H1 (cell line): ENCODE data around the gene COG7. TPM values are rescaled to one million over a fixed set of nuclear protein-coding genes. Genes with fewer than 3 reads are reported as not detected.

ENCODE experiments used
- CTCF ChIA-PET: fragments of 300-600 bp; sonication (Branson Sonifier 250); formaldehyde crosslinking; loops from one replicate; lab custom pipeline; 2021; ENCODE audit not compliant: partially characterized antibody; lab: Charles Lee
- POLR2A ChIA-PET: fragments of 300-600 bp; sonication (Branson Sonifier 250); formaldehyde crosslinking; loops from one replicate; lab custom pipeline; 2021; ENCODE audit warnings: inconsistent platforms; ENCODE audit not compliant: partially characterized antibody; lab: Charles Lee
- DNase-seq, 2 experiments: peaks; one replicate each; pipeline versions ENCODE4 v3.0.0 to v3.0.0-alpha.2; 2010 to 2022; ENCODE audit warnings: low spot score in 2 of 2, low read depth in 1 of 2, mixed read lengths in 1 of 2
- FAIRE-seq: peaks from 2 replicates; lab custom pipeline; 2011; peaks lifted over from hg19 to GRCh38; lab: Jason Lieb, UNC
- H2AFZ ChIP-seq: 2 replicates; pipeline ENCODE4 v1.8.1; 2012; ENCODE audit warnings: low read length, inconsistent platforms
- H2AK5ac ChIP-seq: 2 replicates; pipeline ENCODE4 v1.6.1; 2013; ENCODE audit warnings: low read depth, low read length
- H2BK120ac ChIP-seq: replicated peaks from 2 replicates; pipeline ENCODE3; 2013; ENCODE audit warnings: low read depth, low read length, inconsistent platforms
- H2BK12ac ChIP-seq: 2 replicates; pipeline ENCODE4 v1.6.1; 2013; ENCODE audit warnings: low read depth, low read length
- H2BK15ac ChIP-seq: 2 replicates; pipeline ENCODE4 v1.6.1; 2013; ENCODE audit warnings: low read length
- H2BK20ac ChIP-seq: 2 replicates; pipeline ENCODE4 v1.6.1; 2013; ENCODE audit warnings: low read length
- H2BK5ac ChIP-seq: 2 replicates; pipeline ENCODE4 v1.6.1; 2013; ENCODE audit warnings: low read depth, low read length
- H3K14ac ChIP-seq: 2 replicates; pipeline ENCODE4 v1.6.1; 2013; ENCODE audit warnings: inconsistent platforms; ENCODE audit not compliant: insufficient read length
- H3K18ac ChIP-seq: 2 replicates; pipeline ENCODE4 v1.6.1; 2013; ENCODE audit warnings: low read length; ENCODE audit errors: extremely low read depth
- H3K23ac ChIP-seq: 2 replicates; pipeline ENCODE4 v1.6.1; 2013; ENCODE audit warnings: inconsistent platforms; ENCODE audit not compliant: insufficient read length
- H3K23me2 ChIP-seq: 2 replicates; pipeline ENCODE4 v1.6.1; 2013; ENCODE audit warnings: low read depth, low read length
- H3K27ac ChIP-seq: 2 replicates; pipeline ENCODE4 v1.6.1; 2011; ENCODE audit warnings: low read depth, low read length, inconsistent platforms
- H3K27me3 ChIP-seq, 4 experiments: replicated peaks in 1 of 4; 1 replicate in 1 of 4; 2 replicates in 3 of 4; pipeline versions ENCODE4 v1.6.1 to v1.8.1; 2011 to 2013; ENCODE audit warnings: low read length in 3 of 4, mild to moderate bottlenecking in 3 of 4, inconsistent platforms in 2 of 4, mixed read lengths in 2 of 4, moderate library complexity in 1 of 4; ENCODE audit not compliant: control insufficient read depth in 3 of 4, insufficient read depth in 3 of 4; ENCODE audit errors: extremely low read depth in 1 of 4
- H3K36me3 ChIP-seq, 4 experiments: 2 replicates each; pipeline versions ENCODE4 v1.6.1 to v1.8.1; 2011 to 2013; ENCODE audit warnings: mild to moderate bottlenecking in 4 of 4, low read length in 3 of 4, moderate library complexity in 2 of 4, control low read depth in 1 of 4, inconsistent platforms in 1 of 4; ENCODE audit not compliant: insufficient read depth in 4 of 4, control insufficient read depth in 2 of 4
- H3K4ac ChIP-seq: replicated peaks from 2 replicates; pipeline ENCODE3; 2013; ENCODE audit warnings: low read length, low read depth, mixed read lengths, inconsistent platforms; ENCODE audit not compliant: insufficient read length
- H3K4me1 ChIP-seq, 4 experiments: replicated peaks in 1 of 4; 1 replicate in 1 of 4; 2 replicates in 3 of 4; pipeline versions ENCODE4 v1.6.1 to v1.8.1; 2011 to 2013; ENCODE audit warnings: low read length in 3 of 4, inconsistent platforms in 2 of 4, mixed read lengths in 1 of 4; ENCODE audit not compliant: insufficient read depth in 4 of 4, control insufficient read depth in 3 of 4
- H3K4me2 ChIP-seq, 2 experiments: 2 replicates each; pipeline versions ENCODE4 v1.6.1 to v1.8.1; 2011 to 2013; ENCODE audit warnings: low read depth in 2 of 2, low read length in 2 of 2, control low read depth in 1 of 2, inconsistent platforms in 1 of 2, mild to moderate bottlenecking in 1 of 2; ENCODE audit not compliant: insufficient read depth in 1 of 2
- H3K4me3 ChIP-seq, 4 experiments: fragments of 200-600, 300-600 bp in 1 of 4; sonication (generic), shearing (Covaris generic), sonication (Bioruptor Twin) in 1 of 4; 2 replicates each; pipeline versions ENCODE4 v1.5.1 to v1.8.1; 2011 to 2016; ENCODE audit warnings: low read length in 4 of 4, low read depth in 3 of 4, control low read depth in 2 of 4, inconsistent platforms in 2 of 4, mild to moderate bottlenecking in 2 of 4, mixed read lengths in 1 of 4, moderate library complexity in 1 of 4; ENCODE audit not compliant: insufficient read depth in 2 of 4; ENCODE audit errors: extremely low read depth in 1 of 4
- H3K56ac ChIP-seq: replicated peaks from 2 replicates; pipeline ENCODE3; 2013; ENCODE audit warnings: low read depth, mild to moderate bottlenecking, mixed read lengths, low read length, inconsistent platforms; ENCODE audit not compliant: insufficient read length
- H3K79me1 ChIP-seq: 2 replicates; pipeline ENCODE4 v1.6.1; 2013; ENCODE audit warnings: low read depth, low read length, control low read depth
- H3K79me2 ChIP-seq, 2 experiments: 2 replicates each; pipeline versions ENCODE4 v1.6.1 to v1.8.1; 2012 to 2013; ENCODE audit warnings: low read length in 2 of 2, mild to moderate bottlenecking in 2 of 2, inconsistent platforms in 1 of 2; ENCODE audit not compliant: insufficient read depth in 2 of 2, control insufficient read depth in 1 of 2
- H3K9ac ChIP-seq, 4 experiments: replicated peaks in 1 of 4; 1 replicate in 1 of 4; 2 replicates in 3 of 4; pipeline versions ENCODE4 v1.6.1 to v1.8.1; 2011 to 2013; ENCODE audit warnings: low read depth in 3 of 4, low read length in 3 of 4, control low read depth in 2 of 4, mild to moderate bottlenecking in 2 of 4, moderate library complexity in 2 of 4, inconsistent platforms in 1 of 4; ENCODE audit errors: extremely low read depth in 1 of 4
- H3K9me3 ChIP-seq, 2 experiments: 2 replicates each; pipeline versions ENCODE4 v1.6.1 to v1.8.1; 2012 to 2013; ENCODE audit warnings: mild to moderate bottlenecking in 2 of 2, moderate library complexity in 2 of 2, control low read depth in 1 of 2, inconsistent platforms in 1 of 2, low read depth in 1 of 2, low read length in 1 of 2, mixed read lengths in 1 of 2; ENCODE audit not compliant: insufficient read depth in 2 of 2
- H4K20me1 ChIP-seq, 2 experiments: replicated peaks in 1 of 2; 2 replicates each; pipeline versions ENCODE3 to v1.8.1; 2011 to 2013; ENCODE audit warnings: inconsistent platforms in 2 of 2, low read length in 2 of 2, mild to moderate bottlenecking in 1 of 2; ENCODE audit not compliant: insufficient read depth in 2 of 2, control insufficient read depth in 1 of 2
- H4K5ac ChIP-seq: 2 replicates; pipeline ENCODE4 v1.6.1; 2013; ENCODE audit warnings: low read length, low read depth, mixed read lengths, inconsistent platforms; ENCODE audit not compliant: insufficient read length
- H4K8ac ChIP-seq: 2 replicates; pipeline ENCODE4 v1.8.0; 2013; ENCODE audit warnings: mild to moderate bottlenecking, moderate library complexity, low read length, inconsistent platforms; ENCODE audit not compliant: insufficient read depth; ENCODE audit errors: extremely low read depth
- H4K91ac ChIP-seq: replicated peaks from 2 replicates; pipeline ENCODE3; 2013; ENCODE audit warnings: low read length, mixed read lengths, inconsistent platforms; ENCODE audit not compliant: insufficient read length
- CHD1 ChIP-seq: IDR thresholded peaks from 2 replicates; pipeline ENCODE4 v1.6.1; 2012; ENCODE audit warnings: low read depth, low read length, improper control_type of control experiment
- NANOG ChIP-seq: IDR thresholded peaks from 2 replicates; pipeline ENCODE4 v1.6.1; 2011; ENCODE audit warnings: low read length, low read depth, mild to moderate bottlenecking, inconsistent platforms; ENCODE audit not compliant: insufficient read depth, poor library complexity, severe bottlenecking
- POLR2AphosphoS5 ChIP-seq: IDR thresholded peaks from 2 replicates; pipeline ENCODE4 v1.6.1; 2011; ENCODE audit warnings: low read depth, low read length
- SIRT6 ChIP-seq: IDR thresholded peaks from one replicate; pipeline ENCODE4 v1.7.1; 2012; ENCODE audit warnings: low read length, inconsistent platforms
- WGBS, 2 experiments: shearing (Covaris generic) in 1 of 2; methylation state at CpG; one replicate each; pipeline versions ENCODE4 v1.1.6 to v1.1.7; 2013 to 2015; ENCODE audit warnings: low lambda C conversion rate in 2 of 2, mixed read lengths in 2 of 2, inconsistent platforms in 1 of 2, low coverage in 1 of 2, missing lambda C conversion rate in 1 of 2; ENCODE audit not compliant: insufficient replicate concordance in 2 of 2, insufficient coverage in 1 of 2, insufficient read length in 1 of 2; ENCODE audit errors: extremely low coverage in 1 of 2, missing lambda C conversion rate in 1 of 2; 5-methylcytosine and 5-hydroxymethylcytosine counted together
- polyA plus RNA-seq, 7 experiments: library from polyadenylated mRNA; depleted of rRNA in 3 of 7; stranded (reverse) in 5 of 7; unstranded in 2 of 7; fragments of >200 nt in 5 of 7; fragments of 200-250 nt in 2 of 7; gene quantifications; 1 replicate in 5 of 7; 2 replicates in 1 of 7; 4 replicates in 1 of 7; pipeline versions ENCODE4 v1.2.1 to v1.2.3, GENCODE V29; 2011 to 2013; ENCODE audit warnings: missing spikeins in 2 of 7, mixed read lengths in 2 of 7
- total RNA-seq: library from RNA; stranded (reverse); fragmentation: NEBNext Ultra II Directional; extraction: Animal tissue kit (Norgen Biotek cat#: 25700); gene quantifications from 2 replicates; pipeline ENCODE4 v1.2.1, GENCODE V29; 2021

COG7 gene
- total and polyA plus RNA-seq, 2 of the 8 experiments (the other 6 are each of a cell fraction or from before 2014, with no cell fraction given) = 17.2 to 40.4 TPM

DNA sequence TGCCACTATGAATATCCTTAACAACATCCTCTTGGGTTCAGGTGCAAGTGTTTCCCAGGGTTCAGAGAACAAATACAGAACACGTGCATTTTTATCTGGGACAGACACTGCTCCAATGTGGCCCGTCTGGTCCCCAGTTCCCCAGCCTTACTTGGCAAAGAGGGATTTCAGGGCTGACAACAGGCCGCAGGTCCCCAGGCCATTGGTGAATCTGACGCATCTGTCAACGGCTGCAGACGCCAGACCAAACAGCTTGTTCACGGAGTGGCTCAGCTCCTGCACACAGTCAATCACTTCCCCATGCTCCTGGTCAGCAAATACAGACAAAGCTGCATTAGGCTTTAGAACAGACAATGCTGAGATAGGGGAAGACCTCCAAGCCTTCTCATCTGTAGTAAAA, 36.2 kb downstream of the COG7 start:
- H3K27ac ChIP-seq = no peak overlapping the region

More for the DNA sequence above, 36.2 kb downstream of the COG7 start:
- H4K5ac ChIP-seq = no peak overlapping the region
- no peaks in the 10 kb centered on the region for H3K27me3 ChIP-seq
- FAIRE-seq = no peak
- no peak overlapping the region for H2BK15ac ChIP-seq
- H3K4me1 ChIP-seq = peaks cover 0 to 2% (median 0%) of the 10 kb centered on the region in 4 experiments; a peak in 1 of 7 replicates
- no peak overlapping the region for H2BK5ac ChIP-seq
- no peak overlapping the region for H2AK5ac ChIP-seq
- 95% methylated on average over 7 of the region's 7 CpGs; no CpG with 5 or more reads in 1 of the 2 experiments for WGBS, 2 experiments
- no peaks in the 10 kb centered on the region for H3K9me3 ChIP-seq
- H4K8ac ChIP-seq = no peak overlapping the region
- H2AFZ ChIP-seq = no peak overlapping the region
- H3K36me3 ChIP-seq = peaks cover 0 to 21% (median 4%) of the 10 kb centered on the region in 4 experiments; a peak in 3 of 8 replicates
- TF ChIP-seq NANOG = no peak
- no peak for TF ChIP-seq POLR2AphosphoS5
- no peak for TF ChIP-seq SIRT6
- TF ChIP-seq CHD1 = no peak
- no peak overlapping the region for H2BK12ac ChIP-seq
- H3K23ac ChIP-seq = no peak overlapping the region
- ChIA-PET CTCF (interaction anchor here (1.1 to 5.1 kb wide), 2 partner anchors 17 to 235 kb away, joined by 3 to 34 read pairs; no protein-coding TSS in a partner anchor), POLR2A (no interaction called here)
- no peak for DNase-seq
- H3K79me1 ChIP-seq = no peaks in the 10 kb centered on the region
- H3K18ac ChIP-seq = no peak overlapping the region
- no peak overlapping the region for H2BK120ac ChIP-seq
- H3K14ac ChIP-seq = no peak overlapping the region
- H3K9ac ChIP-seq = no peak overlapping the region
- H4K20me1 ChIP-seq = peaks cover 0 to 2% of the 10 kb centered on the region in 2 experiments
- no peak overlapping the region for H3K56ac ChIP-seq
- H3K23me2 ChIP-seq = no peaks in the 10 kb centered on the region
- H3K4me3 ChIP-seq = no peak overlapping the region
- no peak overlapping the region for H4K91ac ChIP-seq
- H2BK20ac ChIP-seq = no peak overlapping the region
- H3K4ac ChIP-seq = no peak overlapping the region
- no peak overlapping the region for H3K4me2 ChIP-seq
- H3K79me2 ChIP-seq = no peaks in the 10 kb centered on the region
